H9 (cell line): Measurements from ENCODE around the gene MMP15. TPM values are rescaled to one million over a fixed set of nuclear protein-coding genes. Genes with fewer than 3 reads are reported as not detected.

Experiments
- DNase-seq: peaks from one replicate; pipeline ENCODE4 v3.0.0-alpha.2; 2017
- H2AFZ ChIP-seq: one replicate; pipeline ENCODE4 v1.6.1; 2013; ENCODE audit warnings: mild to moderate bottlenecking, low read length, control low read depth, moderate library complexity
- H2AK5ac ChIP-seq: 2 replicates; pipeline ENCODE4 v1.6.1; 2013; ENCODE audit warnings: low read length, control low read depth, mixed read lengths; ENCODE audit not compliant: insufficient read length
- H2BK120ac ChIP-seq: one replicate; pipeline ENCODE4 v1.6.1; 2013; ENCODE audit warnings: low read depth, mild to moderate bottlenecking, low read length, control low read depth, inconsistent platforms; ENCODE audit not compliant: poor library complexity, severe bottlenecking
- H2BK12ac ChIP-seq: 2 replicates; pipeline ENCODE4 v1.6.1; 2013; ENCODE audit warnings: low read length, control low read depth, mixed read lengths, low read depth; ENCODE audit not compliant: insufficient read length
- H2BK15ac ChIP-seq: 2 replicates; pipeline ENCODE4 v1.6.1; 2013; ENCODE audit warnings: low read depth, low read length, control low read depth
- H2BK20ac ChIP-seq: one replicate; pipeline ENCODE4 v1.6.1; 2013; ENCODE audit warnings: low read depth, mild to moderate bottlenecking, low read length, control low read depth, inconsistent platforms; ENCODE audit not compliant: poor library complexity, severe bottlenecking
- H2BK5ac ChIP-seq: 2 replicates; pipeline ENCODE4 v1.6.1; 2013; ENCODE audit warnings: low read length, control low read depth, mixed read lengths; ENCODE audit not compliant: insufficient read length
- H3K14ac ChIP-seq: 2 replicates; pipeline ENCODE4 v1.6.1; 2013; ENCODE audit warnings: low read length, control low read depth; ENCODE audit not compliant: insufficient read depth
- H3K18ac ChIP-seq: 2 replicates; pipeline ENCODE4 v1.6.1; 2013; ENCODE audit warnings: low read depth, mild to moderate bottlenecking, mixed read lengths, low read length, control low read depth; ENCODE audit not compliant: insufficient read length
- H3K23ac ChIP-seq: 2 replicates; pipeline ENCODE4 v1.6.1; 2013; ENCODE audit warnings: low read length, control low read depth, mixed read lengths, low read depth; ENCODE audit not compliant: insufficient read length
- H3K23me2 ChIP-seq: 2 replicates; pipeline ENCODE4 v1.6.1; 2013; ENCODE audit warnings: low read depth, mild to moderate bottlenecking, mixed read lengths, low read length, control low read depth; ENCODE audit not compliant: insufficient read length, poor library complexity, severe bottlenecking
- H3K27ac ChIP-seq: 2 replicates; pipeline ENCODE4 v1.5.1; 2013; ENCODE audit warnings: low read length, control low read depth, mixed read lengths, low read depth; ENCODE audit not compliant: insufficient read length
- H3K27me3 ChIP-seq: 2 replicates; pipeline ENCODE4 v1.6.1; 2013; ENCODE audit warnings: low read length, control low read depth, inconsistent platforms; ENCODE audit not compliant: insufficient read depth
- H3K4ac ChIP-seq: 2 replicates; pipeline ENCODE4 v1.6.1; 2013; ENCODE audit warnings: low read depth, mild to moderate bottlenecking, control low read depth, inconsistent platforms, low read length, moderate library complexity
- H3K4me1 ChIP-seq: 2 replicates; pipeline ENCODE4 v1.6.1; 2013; ENCODE audit warnings: low read length, control low read depth, inconsistent platforms; ENCODE audit not compliant: insufficient read depth
- H3K4me2 ChIP-seq: 2 replicates; pipeline ENCODE4 v1.6.1; 2013; ENCODE audit warnings: low read length, control low read depth, mixed read lengths; ENCODE audit not compliant: insufficient read length, insufficient read depth
- H3K56ac ChIP-seq: 2 replicates; pipeline ENCODE4 v1.6.1; 2013; ENCODE audit warnings: low read depth, mild to moderate bottlenecking, mixed read lengths, low read length, control low read depth; ENCODE audit not compliant: insufficient read length
- H3K79me1 ChIP-seq: 2 replicates; pipeline ENCODE4 v1.6.1; 2013; ENCODE audit warnings: low read depth, mild to moderate bottlenecking, moderate library complexity, low read length, control low read depth, inconsistent platforms; ENCODE audit not compliant: insufficient read depth, poor library complexity, severe bottlenecking
- H3K79me2 ChIP-seq: 2 replicates; pipeline ENCODE4 v1.6.1; 2013; ENCODE audit warnings: low read length, control low read depth, inconsistent platforms; ENCODE audit not compliant: insufficient read depth
- H3K9ac ChIP-seq: 2 replicates; pipeline ENCODE4 v1.6.1; 2013; ENCODE audit warnings: low read length, control low read depth, mixed read lengths; ENCODE audit not compliant: insufficient read length; ENCODE audit errors: extremely low read depth
- H3K9me3 ChIP-seq: one replicate; pipeline ENCODE4 v1.6.1; 2013; ENCODE audit warnings: low read depth, low read length, inconsistent platforms; ENCODE audit not compliant: control insufficient read depth
- H3T11ph ChIP-seq: one replicate; pipeline ENCODE4 v1.6.1; 2013; ENCODE audit warnings: mild to moderate bottlenecking, low read length, control low read depth, inconsistent platforms
- H4K20me1 ChIP-seq: one replicate; pipeline ENCODE4 v1.6.1; 2013; ENCODE audit not compliant: control insufficient read depth, insufficient read length, insufficient read depth
- H4K5ac ChIP-seq: 2 replicates; pipeline ENCODE4 v1.6.1; 2013; ENCODE audit warnings: low read depth, mild to moderate bottlenecking, mixed read lengths, low read length, control low read depth; ENCODE audit not compliant: insufficient read length
- H4K8ac ChIP-seq: replicated peaks from 2 replicates; pipeline ENCODE4 v1.6.1; 2013; ENCODE audit warnings: low read length, control low read depth, mixed read lengths, low read depth; ENCODE audit not compliant: insufficient read length
- H4K91ac ChIP-seq: 2 replicates; pipeline ENCODE4 v1.6.1; 2013; ENCODE audit warnings: low read depth, mild to moderate bottlenecking, moderate library complexity, mixed read lengths, low read length, control low read depth; ENCODE audit not compliant: insufficient read length
- H3K27ac Mint-ChIP-seq, 3 experiments: 2 replicates in 2 of 3; 3 replicates in 1 of 3; pipeline ENCODE4 v1.8.0; 2020 to 2021; ENCODE audit warnings: mixed read lengths in 3 of 3, mild to moderate bottlenecking in 1 of 3, moderate library complexity in 1 of 3
- H3K27me3 Mint-ChIP-seq: 2 replicates; pipeline ENCODE4 v1.8.0; 2021; ENCODE audit warnings: low read depth, mild to moderate bottlenecking, moderate library complexity, mixed read lengths
- H3K36me3 Mint-ChIP-seq, 3 experiments: 2 replicates in 2 of 3; 3 replicates in 1 of 3; pipeline ENCODE4 v1.8.0; 2020 to 2021; ENCODE audit warnings: low read depth in 3 of 3, mixed read lengths in 3 of 3; ENCODE audit not compliant: insufficient read depth in 1 of 3
- H3K4me1 Mint-ChIP-seq, 2 experiments: 2 replicates each; pipeline ENCODE4 v1.8.0; 2020; ENCODE audit warnings: mixed read lengths in 2 of 2
- H3K4me3 Mint-ChIP-seq, 2 experiments: 2 replicates in 1 of 2; 3 replicates in 1 of 2; pipeline ENCODE4 v1.8.0; 2020 to 2021; ENCODE audit warnings: mild to moderate bottlenecking in 2 of 2, mixed read lengths in 2 of 2, moderate library complexity in 1 of 2
- H3K9me3 Mint-ChIP-seq, 2 experiments: 2 replicates in 1 of 2; 3 replicates in 1 of 2; pipeline ENCODE4 v1.8.0; 2020; ENCODE audit warnings: mild to moderate bottlenecking in 2 of 2, mixed read lengths in 2 of 2, moderate library complexity in 1 of 2
- CTCF ChIP-seq: fragments of 200-600 bp; sonication (generic); conservative IDR thresholded peaks from 3 replicates; pipeline ENCODE4 v1.8.0; 2021; ENCODE audit warnings: antibody characterized with exemption, mild to moderate bottlenecking
- WGBS: extraction: QIAGEN DNeasy Blood & Tissue Kit; methylation state at CpG from one replicate; pipeline ENCODE4 v1.1.7; 2013; ENCODE audit warnings: missing lambda C conversion rate, low lambda C conversion rate, mixed read lengths; ENCODE audit not compliant: insufficient read length; ENCODE audit errors: extremely low coverage; 5-methylcytosine and 5-hydroxymethylcytosine counted together
- total RNA-seq: library from RNA; stranded (reverse); gene quantifications from 2 replicates; pipeline ENCODE4 v1.2.1, GENCODE V29; 2021

MMP15 gene
- total RNA-seq, 1 experiment from 2014 or later, result 32.9 TPM

DNA sequence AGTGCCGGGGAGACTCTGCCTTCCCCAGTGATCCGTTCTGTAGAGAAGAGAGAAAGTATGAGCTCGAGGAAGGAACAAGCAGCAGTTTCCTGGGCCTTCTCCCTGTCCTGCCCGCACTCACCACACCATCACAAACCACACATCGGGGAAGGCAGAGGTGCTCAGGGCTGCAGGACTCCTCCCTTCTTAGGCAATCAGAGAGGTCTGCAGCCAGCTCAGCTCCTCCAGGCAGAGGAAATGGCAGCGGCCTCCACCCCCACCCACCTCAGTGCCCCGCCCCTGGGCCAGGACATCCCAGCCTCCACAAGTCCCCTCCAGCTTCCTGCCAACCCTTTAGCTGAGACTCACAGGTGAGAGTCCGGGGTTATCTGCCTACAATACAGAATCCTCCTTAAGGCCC lies 27.1 kb upstream of the MMP15 start:
- Histone ChIP-seq H3K27ac (no peak overlapping the region), H3K4me2 (no peak overlapping the region)
- no peaks in the 10 kb centered on the region; the same call in 1 of the 2 replicates for H3K27me3 Mint-ChIP-seq

More for the DNA sequence above, 27.1 kb upstream of the MMP15 start:
- Histone ChIP-seq H4K91ac (no peak overlapping the region), H3K27me3 (no peaks in the 10 kb centered on the region), H3K23me2 (peaks cover 8% of the 10 kb centered on the region), H3K4ac (no peak overlapping the region), H3K56ac (no peak overlapping the region), H2AK5ac (no peak overlapping the region), H3K23ac (no peak overlapping the region), H4K8ac (no peak overlapping the region), H3K9ac (no peak overlapping the region), H2BK120ac (no peak overlapping the region), H2BK12ac (no peak overlapping the region), H3K9me3 (no peaks in the 10 kb centered on the region), H4K5ac (no peak overlapping the region), H2AFZ (no peak overlapping the region), H3K14ac (no peak overlapping the region), H2BK5ac (no peak overlapping the region), H3K79me2 (no peaks in the 10 kb centered on the region; the same call in 1 of the 2 replicates), H3K18ac (no peak overlapping the region), H2BK20ac (no peak overlapping the region), H3K79me1 (no peaks in the 10 kb centered on the region), H3K4me1 (peaks cover 2% of the 10 kb centered on the region; the same call in 1 of the 2 replicates), H2BK15ac (no peak overlapping the region), H4K20me1 (no peaks in the 10 kb centered on the region), H3T11ph (no peak overlapping the region)
- H3K4me1 Mint-ChIP-seq, result peaks cover 16 to 17% of the 10 kb centered on the region in 2 experiments
- DNase-seq, result peak; percentile 81
- H3K27ac Mint-ChIP-seq, result peak overlapping the region in 1 of 3 experiments; percentile 37; a peak in 1 of 7 replicates
- TF ChIP-seq CTCF, result no peak
- WGBS, result no CpG with 5 or more reads among the region's 8 CpGs
- H3K9me3 Mint-ChIP-seq, result no peaks in the 10 kb centered on the region
- H3K36me3 Mint-ChIP-seq, result peaks cover 4 to 28% (median 22%) of the 10 kb centered on the region in 3 experiments; a peak in 6 of 7 replicates
- H3K4me3 Mint-ChIP-seq, result peak overlapping the region in 1 of 2 experiments; percentile 77; a peak in 1 of 5 replicates
